Mesenteric fat pad (tissue), 1 donor: ENCODE results near the gene NPEPPS. TPM values are rescaled to one million over a fixed set of nuclear protein-coding genes. Genes with fewer than 3 reads are reported as not detected.

ENCODE experiments used
- DNase-seq: peaks from one replicate; pipeline ENCODE4 v3.0.0-alpha.2; 2020; ENCODE audit warnings: low spot score
- total RNA-seq: library from RNA; stranded (reverse); fragmentation: NEBNext Ultra II Directional; extraction: Animal tissue kit (Norgen Biotek cat#: 25700); gene quantifications from one replicate; pipeline ENCODE4 v1.2.1, GENCODE V29; 2021
- donor health status: DM: yes; HTN: yes; CAD: no.

Gene NPEPPS
- total RNA-seq, 1 donor from 2014 or later = 106 TPM

- DNase-seq = no peak
These were observed 133.2 kb downstream of the NPEPPS start for GRCh38 chr17:47663912-47664623.

- no peak for DNase-seq
These were observed 133.7 kb downstream of the NPEPPS start for GRCh38 chr17:47664624-47664941.

GRCh38 chr17:47665655-47666054 is 134.7 kb downstream of the NPEPPS start:
- no peak for DNase-seq

GRCh38 chr17:47669081-47669480 is 138.2 kb downstream of the NPEPPS start:
- DNase-seq = no peak

GRCh38 chr17:47670064-47670463 is 139.2 kb downstream of the NPEPPS start:
- no peak for DNase-seq

Other genes starting within 250 kb of the NPEPPS start
- 5.6 TPM for gene EFCAB13, start 207.2 kb upstream of the NPEPPS start, total RNA-seq
- gene KPNB1, start 118.8 kb downstream of the NPEPPS start, total RNA-seq = 276 TPM
- 21.7 TPM for gene TBKBP1, start 163.1 kb downstream of the NPEPPS start, total RNA-seq
- 0.35 TPM for gene TBX21, start 202.1 kb downstream of the NPEPPS start, total RNA-seq